ENCODE results near the gene TMEM204.

TMEM204 gene

DNA sequence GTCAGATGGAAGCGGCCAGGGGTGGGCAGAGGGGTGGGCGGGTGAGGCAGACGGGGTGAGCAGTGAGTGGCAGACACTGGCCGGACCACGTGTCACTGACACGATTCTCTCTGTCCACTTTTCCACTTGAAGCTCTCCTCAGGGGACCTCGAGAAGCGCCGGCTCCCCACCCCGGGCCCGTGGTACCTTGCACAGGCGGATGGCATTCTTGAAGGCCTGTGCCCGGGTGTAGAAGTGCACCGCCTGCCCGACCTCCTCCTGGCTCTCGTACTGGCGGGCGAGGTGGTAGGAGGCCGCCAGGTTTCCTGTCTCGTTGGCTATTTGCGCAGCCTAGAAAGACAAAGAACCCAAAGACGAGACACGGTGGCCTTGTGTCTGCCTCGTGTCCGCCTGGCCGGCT is 9.1 kb upstream of the TMEM204 start:
- DNase-seq: no peak

DNA sequence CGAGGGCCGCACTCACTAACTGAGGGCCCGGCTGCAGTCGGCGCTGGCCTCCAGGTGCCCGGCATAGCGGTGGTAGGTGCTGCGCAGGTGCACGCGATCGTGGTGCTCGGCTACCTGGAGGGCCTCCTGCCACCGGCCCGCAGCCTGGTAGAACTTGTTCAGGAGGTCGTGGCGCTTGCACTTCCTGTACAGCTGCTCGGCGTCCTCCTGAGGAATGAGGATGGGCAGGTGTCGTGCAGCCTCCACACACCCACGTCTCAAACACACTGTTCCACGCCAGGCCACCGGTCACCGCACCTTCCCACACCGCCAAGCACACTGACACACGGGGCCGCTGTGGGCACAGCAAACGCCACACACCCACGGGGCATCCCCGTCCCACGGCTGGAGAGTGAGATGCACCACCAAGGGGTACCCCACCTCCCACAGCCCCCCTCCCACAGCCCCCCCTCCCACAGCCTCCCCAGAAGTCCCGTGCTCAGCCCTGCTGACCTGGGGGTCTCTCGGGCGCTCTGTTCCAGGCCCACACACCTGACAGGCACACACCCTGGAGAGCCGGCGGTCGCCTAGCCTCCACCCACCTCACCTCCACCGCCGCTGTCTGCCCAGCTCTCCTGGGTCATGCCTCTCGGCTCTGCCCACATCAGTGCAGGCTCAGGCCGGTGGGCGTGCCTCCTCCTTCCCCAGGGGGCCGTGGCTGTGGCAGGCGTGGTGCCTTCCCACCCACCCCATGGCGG is 7.4 kb upstream of the TMEM204 start:
- no peak for DNase-seq

DNA sequence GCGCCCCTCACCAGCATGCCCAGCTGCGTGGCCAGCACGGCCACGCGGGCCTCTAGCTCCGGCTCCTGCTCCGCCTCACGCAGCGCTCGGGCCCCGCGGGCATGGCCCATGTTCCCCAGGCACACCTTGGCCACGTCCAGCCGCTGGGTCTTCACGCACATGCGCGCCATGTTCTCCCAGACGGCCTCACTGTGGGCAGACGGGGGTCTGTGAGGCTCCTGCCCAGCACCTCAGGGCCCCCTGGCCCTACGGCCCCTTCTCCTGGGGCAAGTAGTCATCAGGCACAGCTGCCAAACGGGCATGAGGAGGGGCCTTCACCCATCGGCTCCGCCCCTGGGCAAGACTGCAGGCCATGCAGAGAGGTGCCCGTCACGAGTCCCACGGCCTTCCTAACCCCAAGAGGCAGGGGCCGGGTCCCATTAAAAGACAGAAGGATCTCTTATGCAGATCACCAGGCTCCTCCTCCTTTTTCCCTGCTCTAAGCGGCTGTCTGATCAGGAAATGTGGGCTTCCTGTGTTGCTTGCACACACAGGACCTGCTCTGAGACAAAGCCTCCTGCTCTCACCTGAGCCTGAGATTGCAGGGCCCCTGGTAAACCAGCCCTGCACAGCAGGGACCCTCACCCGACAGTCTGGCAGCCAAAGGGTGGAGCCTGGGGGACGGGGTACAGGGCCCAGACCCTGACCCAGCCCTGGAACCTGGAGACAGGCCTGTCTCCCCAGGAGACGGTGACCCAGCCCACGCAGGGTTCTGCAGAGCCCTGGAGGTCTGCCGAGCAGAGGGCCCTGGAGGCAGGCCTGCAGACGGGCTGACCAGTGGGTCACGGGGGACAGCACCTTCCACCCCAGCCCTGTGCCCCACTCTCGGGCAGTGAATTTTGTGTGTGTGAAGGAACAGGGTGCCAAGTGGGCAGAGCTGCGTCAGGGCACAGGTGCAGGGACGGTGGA is 6.6 kb upstream of the TMEM204 start:
- DNase-seq: no peak

DNA sequence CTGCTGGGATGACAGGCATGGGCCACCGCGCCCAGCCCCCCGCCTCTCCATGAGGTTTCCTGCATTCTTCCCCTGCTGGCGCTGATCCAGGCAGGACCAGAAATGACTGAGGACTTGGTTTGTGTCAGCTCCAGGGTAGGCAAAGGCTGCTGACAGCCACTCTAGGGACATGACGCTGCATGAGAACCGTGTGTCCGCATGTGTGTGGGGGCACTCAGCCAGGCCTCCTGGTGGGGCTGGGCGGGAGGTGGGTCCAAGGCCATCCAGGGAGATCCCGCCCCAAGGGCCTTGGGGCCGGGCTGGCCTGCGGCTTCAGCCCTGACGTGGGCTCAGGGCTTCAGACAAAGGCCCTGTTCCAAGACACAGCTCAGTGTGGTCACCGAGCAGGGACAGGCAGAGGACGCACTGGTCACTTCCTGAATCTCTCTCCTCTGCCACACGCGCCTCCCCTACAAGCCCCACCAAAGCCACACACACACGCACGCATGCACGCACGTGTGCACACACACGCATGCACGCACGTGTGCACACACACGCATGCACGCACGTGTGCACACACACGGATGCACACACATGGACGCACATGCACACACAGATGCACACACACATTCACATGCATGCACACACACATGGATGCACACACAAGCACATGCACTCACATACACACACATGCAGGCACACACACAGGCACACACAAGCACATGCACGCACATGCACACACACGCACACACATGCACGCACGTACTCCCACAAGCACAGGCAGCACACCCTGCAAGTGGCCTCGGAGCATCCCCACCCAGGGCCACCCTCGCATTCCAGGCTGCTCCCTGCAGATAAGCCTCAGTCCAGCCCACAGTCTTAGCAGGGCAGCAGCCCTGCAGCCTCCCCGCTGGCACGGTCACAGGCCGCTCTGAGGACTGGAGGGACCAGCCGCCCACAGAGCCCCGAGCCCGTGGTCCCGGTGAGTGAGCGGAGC is 5.3 kb upstream of the TMEM204 start:
- DNase-seq: no peak

DNA sequence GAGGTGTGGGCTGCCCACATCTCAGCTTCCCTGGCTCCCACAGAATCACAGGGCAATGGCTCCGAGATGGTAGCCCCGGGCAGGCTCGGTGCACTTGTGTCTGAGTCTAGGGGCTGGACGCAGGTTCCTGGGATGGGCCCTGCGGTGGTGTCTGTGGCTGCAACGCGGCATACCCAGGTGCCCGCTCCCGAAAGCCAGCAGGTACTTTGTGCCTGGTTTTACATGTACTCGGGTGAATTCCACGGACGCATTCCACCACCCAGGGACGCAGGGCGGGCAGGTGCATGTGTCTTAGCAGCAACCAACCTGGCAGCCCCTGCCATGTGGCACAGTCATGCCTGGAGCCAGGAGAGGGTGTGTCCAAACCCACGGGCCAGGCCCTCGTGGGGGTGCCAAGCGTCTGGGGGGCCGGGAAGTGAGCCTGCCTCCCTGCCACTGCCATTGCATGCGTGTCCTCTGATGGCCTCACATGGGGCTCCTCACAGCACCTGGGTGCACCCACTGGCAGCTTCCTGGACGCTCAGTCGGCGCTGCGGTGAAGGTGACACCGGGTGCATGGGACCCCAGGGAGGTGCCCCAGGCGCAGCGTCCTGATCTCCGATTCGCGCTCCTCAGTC is 4.4 kb upstream of the TMEM204 start:
- DNase-seq: no peak

DNA sequence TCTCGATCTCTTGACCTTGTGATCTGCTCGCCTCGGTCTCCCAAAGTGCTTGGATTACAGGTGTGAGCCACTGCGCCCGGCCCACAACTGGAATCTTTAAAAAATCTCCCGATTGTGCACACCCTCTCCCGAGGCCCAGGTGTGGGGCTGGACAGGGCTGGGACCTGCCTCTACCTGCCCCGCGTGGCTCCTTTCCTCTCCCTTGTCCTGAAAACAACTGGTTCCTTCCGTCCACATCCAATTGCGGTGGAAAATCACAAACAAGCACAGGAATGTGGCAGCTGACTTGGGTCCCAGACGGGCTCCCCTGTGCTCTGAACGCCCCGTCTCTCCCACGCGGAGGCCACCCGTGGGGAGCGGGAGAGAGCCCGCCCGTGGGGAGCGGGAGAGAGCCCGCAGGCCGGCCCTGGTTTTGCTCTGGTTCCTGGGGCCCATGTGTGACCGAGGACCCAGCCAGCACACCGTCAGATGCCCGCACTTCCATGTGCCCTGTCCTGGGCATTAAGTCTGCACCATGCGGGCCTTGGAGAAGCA is 3.0 kb upstream of the TMEM204 start:
- DNase-seq: no peak

DNA sequence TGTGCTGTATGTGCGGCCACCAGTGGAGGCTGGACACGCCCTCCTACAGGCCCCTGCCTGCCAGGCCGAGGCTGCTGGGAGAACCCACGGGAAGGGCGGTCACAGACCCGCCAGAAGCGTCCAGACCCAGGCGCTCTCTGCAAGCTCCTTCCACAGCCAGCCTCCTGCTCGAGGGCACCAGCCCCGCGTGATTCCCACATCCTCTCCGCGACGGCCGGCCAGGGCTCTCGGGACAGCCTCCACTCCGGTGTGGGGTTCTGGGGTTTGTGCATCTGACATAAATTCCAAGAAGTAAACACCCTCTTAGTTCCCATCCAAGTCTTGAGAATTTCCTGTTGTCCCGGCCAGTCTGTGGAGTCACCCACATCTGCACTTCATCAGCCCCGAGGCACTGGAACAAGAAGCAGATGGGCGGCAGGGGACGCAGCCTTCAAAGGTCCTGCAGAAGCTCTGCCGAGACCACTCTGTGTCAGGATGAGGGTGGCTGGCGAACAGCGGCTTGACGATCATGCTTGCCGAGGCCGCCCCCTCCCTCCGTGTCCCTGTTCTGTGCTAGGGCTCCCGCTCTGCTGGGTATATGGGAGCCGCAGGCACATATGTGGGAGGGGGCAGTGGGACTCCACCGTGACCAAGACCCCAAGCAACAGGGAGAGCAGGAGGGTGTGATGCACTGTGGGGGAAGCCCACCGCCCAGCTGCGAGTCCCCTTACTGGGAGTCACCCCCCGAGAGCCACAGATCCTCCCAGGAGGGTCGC is 2.4 kb upstream of the TMEM204 start:
- no peak for DNase-seq

DNA sequence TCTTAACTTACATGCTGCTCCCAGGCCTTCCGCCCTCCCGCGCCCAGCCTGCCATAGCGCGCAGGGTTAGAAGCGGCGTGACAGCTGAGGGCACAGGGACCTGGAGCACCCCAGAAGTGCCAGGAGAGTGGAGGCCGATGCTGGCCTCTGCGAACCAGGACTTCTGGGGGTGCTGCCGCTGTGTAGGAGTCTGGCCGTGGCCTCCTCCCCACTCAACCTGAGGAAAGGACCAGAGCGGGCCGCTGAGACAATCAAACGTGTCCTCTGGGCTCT is 1.9 kb upstream of the TMEM204 start:
- DNase-seq: no peak

DNA sequence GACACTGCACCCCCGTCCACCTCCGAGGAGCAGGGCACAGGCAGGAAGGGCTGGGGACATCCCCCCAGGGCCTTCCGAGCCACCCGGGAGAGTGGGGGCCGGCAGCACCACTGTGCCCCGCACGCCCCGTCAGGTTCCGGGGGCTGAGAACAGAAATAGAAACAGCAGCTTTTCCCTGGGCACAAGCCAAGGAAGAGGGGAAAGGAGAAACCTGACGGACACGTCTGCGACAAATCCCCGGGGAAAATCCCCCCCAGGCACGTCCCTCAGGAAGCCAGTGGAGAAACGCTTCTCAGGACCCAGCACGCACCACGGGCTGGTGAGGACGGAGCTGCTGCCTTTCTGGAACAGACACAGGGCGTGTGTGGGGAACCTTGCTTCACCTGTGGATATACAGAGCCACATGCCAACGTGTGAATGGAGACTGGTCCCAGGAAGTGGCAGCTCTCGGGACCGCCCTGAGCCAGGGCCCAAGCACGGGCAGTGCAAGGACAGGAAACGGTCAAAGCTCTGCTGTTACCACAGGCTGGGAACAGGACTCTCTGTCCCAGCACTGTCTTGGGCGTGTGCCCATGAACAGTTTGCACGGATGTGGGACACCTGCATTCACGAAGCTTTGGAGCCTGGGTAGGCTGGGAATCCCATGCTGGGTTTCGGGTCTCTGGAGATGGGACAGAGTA is 1.2 kb upstream of the TMEM204 start:
- no peak for DNase-seq

DNA sequence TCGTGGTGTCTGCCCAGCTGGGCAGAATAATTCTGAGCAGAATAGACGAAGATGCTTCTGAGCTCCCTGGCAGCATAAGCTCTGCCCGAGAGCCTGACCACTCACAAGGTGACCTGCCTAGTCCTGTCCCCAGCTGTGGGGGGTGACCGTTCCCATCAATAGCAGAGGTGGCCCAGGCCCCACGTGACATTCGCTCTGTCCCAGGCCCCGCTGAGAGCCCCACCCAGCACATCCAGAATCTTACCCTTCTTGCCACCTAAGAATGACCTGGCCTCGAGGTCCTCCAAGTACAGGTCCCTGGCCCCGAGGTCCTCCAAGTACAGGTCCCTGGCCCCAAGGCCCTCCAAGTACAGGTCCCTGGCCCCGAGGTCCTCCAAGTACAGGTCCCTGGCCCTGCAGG is 695 bp upstream of the TMEM204 start:
- DNase-seq: no peak

DNA sequence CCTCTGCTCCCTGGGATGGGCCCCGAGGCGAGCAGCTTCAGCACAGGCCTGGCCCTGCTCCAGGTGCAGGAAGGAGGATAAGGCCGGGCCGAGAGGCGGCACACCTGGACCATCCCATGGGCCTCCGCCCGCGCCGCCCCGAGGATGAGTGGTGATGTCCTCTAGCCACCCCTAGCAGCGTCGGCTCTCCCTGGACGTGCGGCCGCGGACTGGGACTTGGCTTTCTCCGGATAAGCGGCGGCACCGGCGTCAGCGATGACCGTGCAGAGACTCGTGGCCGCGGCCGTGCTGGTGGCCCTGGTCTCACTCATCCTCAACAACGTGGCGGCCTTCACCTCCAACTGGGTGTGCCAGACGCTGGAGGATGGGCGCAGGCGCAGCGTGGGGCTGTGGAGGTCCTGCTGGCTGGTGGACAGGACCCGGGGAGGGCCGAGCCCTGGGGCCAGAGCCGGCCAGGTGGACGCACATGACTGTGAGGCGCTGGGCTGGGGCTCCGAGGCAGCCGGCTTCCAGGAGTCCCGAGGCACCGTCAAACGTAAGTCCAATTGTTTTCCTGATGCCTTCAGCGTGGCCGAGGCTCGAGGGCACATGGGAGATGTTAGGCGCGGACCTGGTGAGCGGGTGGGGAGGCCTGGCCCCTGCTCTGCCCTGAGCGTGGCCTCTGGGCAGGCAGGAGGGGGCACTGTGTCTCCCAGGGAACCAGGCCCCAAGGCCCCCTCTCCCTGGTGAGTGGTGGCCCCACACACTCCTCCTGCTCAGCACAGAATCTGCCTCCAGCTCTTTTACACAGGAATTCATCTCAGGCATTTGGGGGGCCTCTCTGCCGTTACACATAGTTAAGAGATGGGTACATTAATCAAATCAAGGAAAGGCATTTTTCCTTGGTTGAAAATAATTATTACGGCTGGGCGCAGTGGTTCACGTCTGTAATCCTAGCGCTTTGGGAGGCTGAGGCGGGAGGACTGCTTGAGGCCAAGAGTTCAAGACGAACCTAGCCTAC is 855 bp downstream of the TMEM204 start:
- DNase-seq: no peak

DNA sequence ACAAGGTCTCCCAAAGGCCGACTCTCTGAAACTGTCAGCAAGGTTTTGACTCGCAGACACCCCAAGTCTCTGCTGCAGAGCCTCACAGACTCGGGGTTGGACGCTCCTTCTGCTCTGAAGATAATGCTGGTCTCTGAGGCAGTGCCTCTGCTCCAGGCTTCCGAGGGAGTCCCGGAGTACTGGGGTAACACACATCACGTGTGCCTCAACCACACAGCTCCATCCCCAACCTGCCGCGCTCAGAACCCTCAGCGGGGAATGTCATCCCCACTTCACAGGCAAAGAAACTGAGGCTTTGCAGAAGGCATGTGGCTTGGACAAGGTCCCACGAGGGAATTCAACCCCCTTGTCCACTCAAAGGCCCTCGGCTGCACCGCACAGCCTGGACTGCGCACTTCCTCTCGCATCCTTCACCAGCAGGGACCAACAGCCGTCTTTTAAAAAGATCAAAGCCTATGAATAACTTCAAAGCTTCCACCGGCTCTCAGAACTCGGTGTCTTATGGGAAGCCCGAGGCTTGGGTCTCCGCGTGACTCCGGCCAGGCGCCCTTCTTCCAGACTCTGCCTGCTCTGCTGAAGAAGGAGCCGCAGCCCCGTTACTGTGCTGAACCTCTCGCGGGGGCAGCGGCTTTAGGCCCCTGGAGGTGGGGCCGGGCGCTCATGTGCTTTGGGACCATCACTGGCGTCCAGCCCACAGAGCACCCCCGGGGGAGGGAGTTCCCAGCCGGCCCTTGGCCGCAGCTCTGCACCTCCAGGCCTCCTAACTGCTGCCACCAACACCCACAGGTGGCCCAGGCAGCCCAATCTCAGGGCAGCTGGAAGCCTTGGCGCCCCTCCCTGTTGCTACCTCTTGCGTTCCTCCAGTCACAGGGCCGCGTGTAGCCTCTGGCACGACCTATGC is 2.2 kb downstream of the TMEM204 start:
- DNase-seq: no peak

DNA sequence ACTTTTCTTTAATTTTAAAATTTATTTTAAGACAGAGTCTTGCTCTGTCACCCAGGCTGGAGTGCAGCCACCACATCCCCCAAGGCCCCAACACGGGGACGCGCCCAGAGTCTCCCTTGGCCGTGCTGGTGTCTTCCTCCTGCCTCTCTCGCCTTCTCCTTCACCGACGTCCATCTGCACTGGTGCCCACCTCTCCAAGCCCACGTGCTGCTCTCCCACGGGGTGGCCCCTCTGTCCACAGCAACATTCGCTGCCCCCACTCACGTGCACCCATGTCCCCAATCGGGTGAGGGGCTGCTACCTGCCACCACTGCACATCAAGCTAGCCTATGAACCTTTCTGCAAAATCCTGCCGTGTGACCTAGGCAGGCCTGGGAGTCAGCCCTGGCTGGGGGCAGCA is 3.1 kb downstream of the TMEM204 start:
- DNase-seq: no peak

DNA sequence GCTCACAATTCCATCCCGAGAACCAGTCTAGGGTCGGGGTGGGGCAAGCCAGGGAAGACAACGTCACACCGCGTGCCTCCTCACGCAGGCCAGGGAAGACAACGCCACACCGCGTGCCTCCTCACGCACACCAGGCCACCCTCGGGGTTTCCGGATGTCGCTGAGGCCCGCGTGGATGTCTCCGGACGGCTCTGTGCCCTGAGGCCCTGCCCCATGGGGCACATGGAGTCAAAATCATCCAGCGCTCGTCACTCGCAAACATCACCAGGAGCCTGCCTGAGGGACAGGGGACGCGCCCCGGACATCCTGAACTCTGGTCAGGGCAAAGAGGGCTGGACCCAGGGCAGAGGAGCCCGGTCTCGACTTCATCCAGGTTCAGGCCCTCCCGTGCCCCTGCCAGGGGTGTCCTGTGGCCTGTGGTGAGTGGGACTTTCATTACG is 3.7 kb downstream of the TMEM204 start:
- no peak for DNase-seq

DNA sequence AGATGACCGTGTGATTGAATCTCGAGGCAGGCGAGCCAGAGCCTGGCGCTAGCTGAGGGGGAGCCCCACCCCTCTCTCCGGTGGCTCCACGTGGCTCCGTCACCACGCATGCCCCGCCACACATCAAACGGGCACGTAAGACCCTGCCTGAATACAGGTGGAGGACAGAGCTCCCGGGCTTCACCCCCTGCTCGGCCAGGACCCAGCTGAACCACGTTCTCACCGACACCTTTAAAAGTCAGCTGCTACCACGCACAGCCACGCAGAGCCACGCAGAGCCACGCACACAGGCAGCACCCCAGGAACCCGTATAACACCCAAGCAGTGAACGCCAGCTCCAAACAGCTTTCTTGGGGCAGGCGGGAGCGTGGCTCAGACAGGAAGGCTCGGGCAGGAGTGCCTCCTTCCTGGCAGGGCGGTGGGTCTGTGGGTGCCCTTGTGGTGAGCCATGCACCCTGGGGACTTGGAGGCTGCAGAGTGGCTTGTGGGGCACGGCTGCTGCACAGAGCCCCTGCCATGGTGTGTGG is 4.4 kb downstream of the TMEM204 start:
- DNase-seq: no peak

DNA sequence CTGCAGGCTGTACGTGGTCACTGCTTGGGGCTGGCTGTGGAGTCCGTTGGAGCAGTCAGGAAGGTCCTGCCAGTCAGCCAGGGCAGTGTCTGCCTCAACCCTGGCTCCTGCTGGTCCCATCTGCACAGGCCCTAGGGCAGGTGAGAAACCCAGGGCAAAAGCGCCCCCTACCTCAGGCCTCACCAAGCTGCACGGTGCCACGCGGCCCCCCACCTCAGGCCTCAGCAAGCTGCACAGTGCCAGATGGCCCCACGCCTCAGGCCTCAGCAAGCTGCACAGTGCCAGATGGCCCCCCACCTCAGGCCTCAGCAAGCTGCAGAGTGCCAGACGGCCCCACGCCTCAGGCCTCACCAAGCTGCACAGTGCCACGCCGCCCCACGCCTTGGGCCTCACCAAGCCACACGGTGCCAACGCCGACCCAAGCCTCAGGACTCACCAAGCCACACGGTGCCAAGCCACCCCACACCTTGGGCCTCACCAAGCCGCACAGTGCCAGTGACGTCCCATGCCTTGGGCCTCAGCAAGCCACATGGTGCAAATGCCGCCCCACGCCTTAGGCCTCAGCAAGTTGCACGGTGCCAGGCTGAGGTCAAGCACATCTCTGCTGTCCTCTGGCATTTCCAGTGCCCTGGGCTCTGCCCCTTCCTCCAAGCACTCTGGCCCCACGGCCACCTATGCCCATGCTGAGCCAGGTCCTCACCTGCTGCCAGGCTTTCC is 5.5 kb downstream of the TMEM204 start:
- DNase-seq: peak; percentile 85

DNA sequence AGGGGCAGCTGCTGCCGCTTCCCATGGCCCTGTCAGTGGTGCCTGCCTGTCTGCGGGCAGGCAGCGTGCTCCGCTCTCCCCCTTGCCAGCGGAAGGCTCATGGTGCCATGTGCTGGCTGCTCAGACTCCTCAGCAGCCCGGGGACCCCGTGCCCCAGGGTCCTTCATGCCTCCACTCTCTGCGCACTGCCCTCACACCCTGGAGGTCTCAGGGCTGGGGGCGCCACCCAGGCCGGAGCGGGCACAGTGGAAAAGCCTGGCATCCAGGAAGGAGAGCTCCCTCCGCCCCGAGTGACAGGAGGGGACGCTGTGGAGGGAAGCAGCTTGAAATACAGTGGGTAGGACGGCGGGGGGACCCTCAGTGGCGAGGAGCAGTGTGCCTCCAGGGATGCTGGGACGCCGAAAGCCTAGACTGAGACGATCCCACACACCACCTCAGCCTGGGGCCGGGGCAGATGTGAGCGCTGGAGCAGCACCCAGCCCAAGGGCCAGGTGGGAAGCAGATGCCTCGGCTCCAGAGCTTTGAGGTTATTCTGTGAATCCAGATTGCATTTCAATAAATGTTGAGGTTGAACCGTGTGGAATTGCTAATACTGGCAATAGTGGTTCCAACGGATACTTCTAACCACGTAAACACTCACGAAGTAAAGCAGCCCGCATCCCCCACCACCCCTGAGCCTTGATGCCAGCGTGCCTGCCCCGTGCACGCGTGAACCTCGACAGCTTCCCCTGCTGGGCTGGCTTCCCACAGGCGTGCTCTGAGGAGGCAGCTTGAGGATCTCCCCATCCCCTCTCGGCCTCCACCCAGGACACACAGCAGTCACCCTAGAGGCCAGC is 6.5 kb downstream of the TMEM204 start:
- peak; percentile 51 for DNase-seq

All from NCI-H2171 treated with DMSO at 0.1 percent for 48 hours (cell line).